IMR-90 (cell line): ENCODE data around the gene PRR18. TPM values are rescaled to one million over a fixed set of nuclear protein-coding genes. Genes with fewer than 3 reads are reported as not detected.

Source experiments
- ATAC-seq: fragments of 200-7000 bp; cut with Tn5 transposase; 2 replicates; pipeline ENCODE4 v1.9.1; 2020; ENCODE audit warnings: low read depth, mild to moderate bottlenecking, moderate library complexity
- BruUV-seq: library from RNA; stranded (reverse); fragments of 400-500 nt; replicated peaks from 2 replicates; lab custom pipeline; 2021; lab: Mats Ljungman, UMichigan
- CTCF ChIA-PET: fragments of 300-600 bp; formaldehyde crosslinking; extraction: SDS; loops from one replicate; lab custom pipeline; 2021; ENCODE audit warnings: antibody characterized with exemption; lab: Yijun Ruan, JAX
- POLR2A ChIA-PET: fragments of 300-600 bp; sonication (Branson Sonifier 250); formaldehyde crosslinking; loops from one replicate; lab custom pipeline; 2022; ENCODE audit warnings: antibody characterized with exemption; ENCODE audit not compliant: unreplicated experiment; lab: Charles Lee
- DNase-seq: peaks from one replicate; pipeline ENCODE4 v3.0.0; 2013
- H2AFZ ChIP-seq: replicated peaks from 2 replicates; pipeline ENCODE3; 2013; ENCODE audit warnings: low read length, mild to moderate bottlenecking; ENCODE audit not compliant: poor library complexity
- H2AK5ac ChIP-seq: 2 replicates; pipeline ENCODE4 v1.6.1; 2013; ENCODE audit warnings: low read depth, low read length, inconsistent platforms
- H2AK9ac ChIP-seq: replicated peaks from 2 replicates; pipeline ENCODE3; 2013; ENCODE audit warnings: mild to moderate bottlenecking, low read depth, low read length, moderate library complexity; ENCODE audit not compliant: poor library complexity
- H2BK120ac ChIP-seq: 2 replicates; pipeline ENCODE4 v1.6.1; 2013; ENCODE audit warnings: low read depth, low read length, inconsistent platforms
- H2BK15ac ChIP-seq: 3 replicates; pipeline ENCODE4 v1.6.1; 2013; ENCODE audit warnings: low read depth, low read length, inconsistent platforms
- H2BK20ac ChIP-seq: 2 replicates; pipeline ENCODE4 v1.6.1; 2013; ENCODE audit warnings: low read depth, mild to moderate bottlenecking, inconsistent platforms, low read length, moderate library complexity
- H2BK5ac ChIP-seq: 2 replicates; pipeline ENCODE4 v1.6.1; 2013; ENCODE audit warnings: mild to moderate bottlenecking, low read depth, low read length, inconsistent platforms; ENCODE audit not compliant: poor library complexity, severe bottlenecking
- H3K14ac ChIP-seq: replicated peaks from 2 replicates; pipeline ENCODE4 v1.6.1; 2013; ENCODE audit warnings: low read depth, low read length, inconsistent platforms
- H3K18ac ChIP-seq: 2 replicates; pipeline ENCODE4 v1.6.1; 2013; ENCODE audit warnings: low read depth, low read length, control low read depth
- H3K23ac ChIP-seq: 2 replicates; pipeline ENCODE4 v1.6.1; 2013; ENCODE audit warnings: low read depth, low read length, inconsistent platforms
- H3K27ac ChIP-seq: 2 replicates; pipeline ENCODE4 v1.5.1; 2013; ENCODE audit warnings: mild to moderate bottlenecking, control low read depth, low read length; ENCODE audit not compliant: insufficient read depth
- H3K27me3 ChIP-seq: 2 replicates; pipeline ENCODE4 v1.6.1; 2013; ENCODE audit warnings: low read length; ENCODE audit not compliant: control insufficient read depth, insufficient read depth
- H3K36me3 ChIP-seq: 2 replicates; pipeline ENCODE4 v1.6.1; 2013; ENCODE audit warnings: low read length, mixed read lengths; ENCODE audit not compliant: control insufficient read depth, insufficient read depth
- H3K4ac ChIP-seq: 2 replicates; pipeline ENCODE4 v1.6.1; 2013; ENCODE audit warnings: low read depth, low read length, inconsistent platforms
- H3K4me1 ChIP-seq: 2 replicates; pipeline ENCODE4 v1.6.1; 2013; ENCODE audit warnings: low read length, mixed read lengths; ENCODE audit not compliant: control insufficient read depth, insufficient read depth
- H3K4me2 ChIP-seq: 2 replicates; pipeline ENCODE4 v1.6.1; 2013; ENCODE audit warnings: low read depth, mild to moderate bottlenecking, control low read depth, low read length, moderate library complexity
- H3K4me3 ChIP-seq: 2 replicates; pipeline ENCODE4 v1.5.1; 2013; ENCODE audit warnings: low read depth, mild to moderate bottlenecking, control low read depth, low read length, moderate library complexity; ENCODE audit not compliant: insufficient read depth
- H3K56ac ChIP-seq: 2 replicates; pipeline ENCODE4 v1.6.1; 2013; ENCODE audit warnings: low read length, inconsistent platforms; ENCODE audit not compliant: insufficient read depth; ENCODE audit errors: extremely low read depth
- H3K79me1 ChIP-seq, 2 experiments: 2 replicates each; pipeline ENCODE4 v1.6.1; 2013; ENCODE audit warnings: low read length in 2 of 2, inconsistent platforms in 1 of 2, low read depth in 1 of 2
- H3K9ac ChIP-seq: 2 replicates; pipeline ENCODE4 v1.6.1; 2013; ENCODE audit warnings: low read depth, low read length, control low read depth
- H3K9me1 ChIP-seq: 2 replicates; pipeline ENCODE4 v1.6.1; 2013; ENCODE audit warnings: low read length, inconsistent platforms; ENCODE audit not compliant: insufficient read depth
- H3K9me3 ChIP-seq: 2 replicates; pipeline ENCODE4 v1.6.1; 2013; ENCODE audit warnings: low read length; ENCODE audit not compliant: control insufficient read depth, insufficient read depth
- H4K20me1 ChIP-seq: 2 replicates; pipeline ENCODE4 v1.6.1; 2013; ENCODE audit warnings: low read length, inconsistent platforms; ENCODE audit not compliant: insufficient read depth
- H4K5ac ChIP-seq: 2 replicates; pipeline ENCODE4 v1.6.1; 2013; ENCODE audit warnings: mild to moderate bottlenecking, low read depth, low read length, control low read depth
- H4K8ac ChIP-seq, 2 experiments: 2 replicates each; pipeline ENCODE4 v1.6.1; 2013; ENCODE audit warnings: low read depth in 2 of 2, low read length in 2 of 2, control low read depth in 1 of 2, inconsistent platforms in 1 of 2
- H4K91ac ChIP-seq: 2 replicates; pipeline ENCODE4 v1.6.1; 2013; ENCODE audit warnings: low read depth, low read length, inconsistent platforms; ENCODE audit not compliant: insufficient read depth
- CHD1 ChIP-seq: IDR thresholded peaks from 2 replicates; pipeline ENCODE4 v1.6.1; 2012; ENCODE audit warnings: low read depth, low read length, improper control_type of control experiment
- FOS ChIP-seq: fragments of 150-350 bp; IDR thresholded peaks from 2 replicates; pipeline ENCODE4 v1.6.1; 2016; ENCODE audit warnings: low read depth, low read length
- MAFK ChIP-seq: IDR thresholded peaks from 2 replicates; pipeline ENCODE4 v1.6.1; 2012; ENCODE audit warnings: low read depth, low read length, improper control_type of control experiment
- RFX5 ChIP-seq: IDR thresholded peaks from 2 replicates; pipeline ENCODE4 v1.8.0; 2012; ENCODE audit warnings: low read depth, mild to moderate bottlenecking, low read length, moderate library complexity
- WGBS, 2 experiments: methylation state at CpG; one replicate each; pipeline versions ENCODE4 v1.1.5 to v1.1.7; 2013; ENCODE audit warnings: missing lambda C conversion rate in 2 of 2; ENCODE audit not compliant: insufficient read length in 1 of 2; ENCODE audit errors: extremely low coverage in 2 of 2; 5-methylcytosine and 5-hydroxymethylcytosine counted together
- dilution Hi-C: fragments of 300-500 bp; cut with HindIII; formaldehyde crosslinking; loops from one replicate; pipeline ENCODE4 v1.14.3; 2018; ENCODE audit warnings: low sequenced_read_pairs; ENCODE audit not compliant: unreplicated experiment
- in situ Hi-C: fragments of 300-500 bp; cut with MboI; formaldehyde crosslinking; loops from 3 replicates; pipeline ENCODE4 v1.14.3; 2019; ENCODE audit warnings: low sequenced_read_pairs, inconsistent platforms, mixed read lengths
- intact Hi-C: fragments of 100-400 bp; cut with micrococcal nuclease; formaldehyde crosslinking; loops from 2 replicates; pipeline ENCODE4 v1.10.0; 2022
- polyA plus RNA-seq, 3 experiments: library from polyadenylated mRNA; depleted of rRNA; stranded (reverse); fragments of >200 nt; gene quantifications; 2 replicates each; pipeline ENCODE4 v1.2.3, GENCODE V29; 2012; ENCODE audit warnings: low replicate concordance in 1 of 3
- total RNA-seq: library from RNA; depleted of rRNA; stranded (reverse); fragments of >200 nt; gene quantifications from 2 replicates; pipeline ENCODE4 v1.2.3, GENCODE V29; 2012
- TF ChIP-seq, protein P1 (sequence below): conservative IDR thresholded peaks from 2 replicates; pipeline ENCODE4 v1.5.1; 2012; ENCODE audit warnings: mild to moderate bottlenecking, low read depth, low read length, improper control_type of control experiment

Gene PRR18
- total and polyA plus RNA-seq, 2 of the 4 experiments (the other 2 are of a cell fraction): not detected

DNA sequence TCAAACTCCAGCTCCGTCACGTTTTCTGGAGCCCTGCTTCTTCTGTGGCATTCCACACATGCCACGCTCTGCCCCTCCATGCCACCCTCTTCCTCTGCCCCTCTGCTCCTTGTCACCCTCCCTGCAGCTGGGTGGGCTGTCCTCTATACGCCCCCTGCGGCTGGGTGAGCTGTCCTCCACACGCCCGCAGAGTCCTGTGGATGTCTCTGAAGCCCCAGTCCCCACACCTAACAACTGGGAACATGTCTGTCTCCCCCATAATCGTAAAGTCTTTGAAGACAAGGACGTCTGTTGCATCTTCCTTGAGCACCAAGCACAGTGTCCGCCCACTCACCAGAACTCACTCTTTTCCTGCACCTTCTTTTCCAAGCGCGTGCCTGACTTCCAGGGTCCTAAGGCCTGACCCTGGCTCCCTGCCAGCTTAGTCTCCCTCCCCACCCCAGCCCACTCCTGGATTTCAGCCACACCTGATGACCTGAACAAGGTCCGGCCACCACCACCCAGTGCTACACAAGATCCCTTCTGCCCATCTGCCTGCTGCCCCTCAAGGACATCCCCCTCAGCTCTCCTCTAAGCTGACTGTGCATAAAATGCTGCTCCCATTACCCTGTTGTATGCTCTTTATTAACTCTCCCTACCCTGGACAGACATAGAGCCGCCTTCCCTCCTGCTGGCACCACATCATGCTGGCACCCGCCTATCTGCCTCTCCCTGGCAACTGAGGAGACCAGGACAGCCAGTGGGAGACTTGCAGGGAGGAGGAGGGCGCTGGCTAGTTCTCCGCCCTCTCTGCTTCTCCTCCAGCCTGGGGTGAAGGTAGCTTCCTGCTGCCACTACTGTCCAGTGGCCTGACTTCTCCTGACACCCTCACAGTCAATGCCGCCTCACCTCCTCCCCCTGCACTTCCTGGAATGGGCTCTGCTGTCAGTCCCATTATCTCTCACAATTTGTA is 10.7 kb upstream of the PRR18 start:
- intact Hi-C loops: no loop called here
- H3K9me3 ChIP-seq: no peaks in the 10 kb centered on the region
- BruUV-seq: no TSS peak

More for the DNA sequence above, 10.7 kb upstream of the PRR18 start:
- Histone ChIP-seq H2AK5ac (no peak overlapping the region), H3K23ac (no peak overlapping the region), H3K56ac (no peak overlapping the region), H2AK9ac (peak overlapping the region; percentile 78), H3K4me2 (no peak overlapping the region), H3K9me1 (no peaks in the 10 kb centered on the region), H4K20me1 (0 out of 2 replicates have a peak, but pooled peaks cover 3% of the 10 kb centered on the region), H3K9ac (no peak overlapping the region), H3K14ac (no peak overlapping the region), H3K4me3 (no peak overlapping the region), H4K91ac (no peak overlapping the region), H3K18ac (no peak overlapping the region), H4K5ac (no peak overlapping the region), H4K8ac (no peak overlapping the region), H3K27me3 (no peaks in the 10 kb centered on the region), H3K4me1 (no peaks in the 10 kb centered on the region), H3K4ac (no peak overlapping the region), H3K36me3 (peaks cover 8% of the 10 kb centered on the region), H3K79me1 (no peaks in the 10 kb centered on the region), H3K27ac (no peak overlapping the region), H2BK20ac (no peak overlapping the region), H2BK120ac (no peak overlapping the region), H2AFZ (peak overlapping the region; percentile 17), H2BK5ac (no peak overlapping the region), H2BK15ac (no peak overlapping the region)
- 86% methylated on average over 4 of the region's 18 CpGs; no CpG with 5 or more reads in 1 of the 2 experiments for WGBS, 2 experiments
- no peak for DNase-seq
- TF ChIP-seq MAFK: peak; percentile 4; the same call in 1 of the 2 replicates
- TF ChIP-seq FOS: no peak
- TF ChIP-seq CHD1: no peak
- no peak for TF ChIP-seq RFX5
- TF ChIP-seq, protein P1, sequence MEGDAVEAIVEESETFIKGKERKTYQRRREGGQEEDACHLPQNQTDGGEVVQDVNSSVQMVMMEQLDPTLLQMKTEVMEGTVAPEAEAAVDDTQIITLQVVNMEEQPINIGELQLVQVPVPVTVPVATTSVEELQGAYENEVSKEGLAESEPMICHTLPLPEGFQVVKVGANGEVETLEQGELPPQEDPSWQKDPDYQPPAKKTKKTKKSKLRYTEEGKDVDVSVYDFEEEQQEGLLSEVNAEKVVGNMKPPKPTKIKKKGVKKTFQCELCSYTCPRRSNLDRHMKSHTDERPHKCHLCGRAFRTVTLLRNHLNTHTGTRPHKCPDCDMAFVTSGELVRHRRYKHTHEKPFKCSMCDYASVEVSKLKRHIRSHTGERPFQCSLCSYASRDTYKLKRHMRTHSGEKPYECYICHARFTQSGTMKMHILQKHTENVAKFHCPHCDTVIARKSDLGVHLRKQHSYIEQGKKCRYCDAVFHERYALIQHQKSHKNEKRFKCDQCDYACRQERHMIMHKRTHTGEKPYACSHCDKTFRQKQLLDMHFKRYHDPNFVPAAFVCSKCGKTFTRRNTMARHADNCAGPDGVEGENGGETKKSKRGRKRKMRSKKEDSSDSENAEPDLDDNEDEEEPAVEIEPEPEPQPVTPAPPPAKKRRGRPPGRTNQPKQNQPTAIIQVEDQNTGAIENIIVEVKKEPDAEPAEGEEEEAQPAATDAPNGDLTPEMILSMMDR: no peak
- dilution Hi-C loops (no loop called here), in situ Hi-C loops (no loop called here)
- ChIA-PET POLR2A (no interaction called here), CTCF (interaction anchor here (1.6 kb wide), 1 partner anchor 63 kb away, joined by 4 read pairs; no protein-coding TSS in a partner anchor)
- ATAC-seq: no peak
